ENCODE results near the gene MAPK4.

The MAPK4 gene

DNA sequence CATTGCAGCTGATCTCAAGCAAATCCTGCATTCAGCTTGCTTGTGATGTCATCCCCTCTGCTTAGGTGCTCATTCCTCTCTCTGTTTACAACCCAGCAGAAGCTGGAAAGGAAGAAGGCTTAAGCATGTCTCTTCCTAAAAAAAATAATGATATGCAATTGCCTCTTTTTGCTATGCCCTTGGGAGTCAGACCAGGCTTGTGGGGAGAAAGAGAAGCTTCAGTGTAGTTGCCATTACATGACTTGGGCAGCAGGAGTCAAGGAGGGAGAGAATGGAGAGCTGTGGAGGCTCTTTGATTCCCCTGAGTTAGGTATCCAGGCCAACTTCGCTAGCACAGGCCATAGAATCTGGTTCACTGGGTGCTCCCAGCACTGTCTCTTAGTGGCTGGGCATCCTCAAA, 101.1 kb downstream of the MAPK4 start:
- no peak overlapping the region for H3K4me2 ChIP-seq (ENCODE audit: low read depth, low read length, poor library complexity, severe bottlenecking)
- no peaks in the 10 kb centered on the region for H3K79me2 ChIP-seq (ENCODE audit: insufficient read depth, low read length)
- H3K9me2 ChIP-seq (replicated peaks; ENCODE audit: low read depth, low read length), result no peaks in the 10 kb centered on the region
- H3K4me1 ChIP-seq (ENCODE audit: insufficient read depth, low read length, poor library complexity, severe bottlenecking), result no peaks in the 10 kb centered on the region
- no peak overlapping the region for H2AFZ ChIP-seq (ENCODE audit: low read length)
- no peaks in the 10 kb centered on the region for H4K20me1 ChIP-seq (ENCODE audit: insufficient read depth, low read length, poor library complexity, severe bottlenecking)
- no peak for TF ChIP-seq EZH2phosphoT487 (IDR thresholded peaks at IDR 0.05; ENCODE audit: borderline replicate concordance)
- TF ChIP-seq, protein P1, sequence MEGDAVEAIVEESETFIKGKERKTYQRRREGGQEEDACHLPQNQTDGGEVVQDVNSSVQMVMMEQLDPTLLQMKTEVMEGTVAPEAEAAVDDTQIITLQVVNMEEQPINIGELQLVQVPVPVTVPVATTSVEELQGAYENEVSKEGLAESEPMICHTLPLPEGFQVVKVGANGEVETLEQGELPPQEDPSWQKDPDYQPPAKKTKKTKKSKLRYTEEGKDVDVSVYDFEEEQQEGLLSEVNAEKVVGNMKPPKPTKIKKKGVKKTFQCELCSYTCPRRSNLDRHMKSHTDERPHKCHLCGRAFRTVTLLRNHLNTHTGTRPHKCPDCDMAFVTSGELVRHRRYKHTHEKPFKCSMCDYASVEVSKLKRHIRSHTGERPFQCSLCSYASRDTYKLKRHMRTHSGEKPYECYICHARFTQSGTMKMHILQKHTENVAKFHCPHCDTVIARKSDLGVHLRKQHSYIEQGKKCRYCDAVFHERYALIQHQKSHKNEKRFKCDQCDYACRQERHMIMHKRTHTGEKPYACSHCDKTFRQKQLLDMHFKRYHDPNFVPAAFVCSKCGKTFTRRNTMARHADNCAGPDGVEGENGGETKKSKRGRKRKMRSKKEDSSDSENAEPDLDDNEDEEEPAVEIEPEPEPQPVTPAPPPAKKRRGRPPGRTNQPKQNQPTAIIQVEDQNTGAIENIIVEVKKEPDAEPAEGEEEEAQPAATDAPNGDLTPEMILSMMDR (conservative IDR thresholded peaks at IDR 0.05; ENCODE audit: low read length), result no peak
- no peak overlapping the region for H3K9ac ChIP-seq (ENCODE audit: low read depth, low read length, poor library complexity, severe bottlenecking)
- no peak overlapping the region for H3K4me3 ChIP-seq (ENCODE audit: low read length, poor library complexity, severe bottlenecking)
- no peaks in the 10 kb centered on the region for H3K27me3 ChIP-seq (ENCODE audit: insufficient read depth, low read length, poor library complexity, severe bottlenecking)
- no peaks in the 10 kb centered on the region for H3K36me3 ChIP-seq (ENCODE audit: insufficient read depth, low read length)
- peaks cover 10% of the 10 kb centered on the region; the same call in 1 of the 2 replicates for H3K9me3 ChIP-seq (ENCODE audit: insufficient read depth, low read depth, low read length)
- H3F3A ChIP-seq (ENCODE audit: low read depth), result no peaks in the 10 kb centered on the region

DNA sequence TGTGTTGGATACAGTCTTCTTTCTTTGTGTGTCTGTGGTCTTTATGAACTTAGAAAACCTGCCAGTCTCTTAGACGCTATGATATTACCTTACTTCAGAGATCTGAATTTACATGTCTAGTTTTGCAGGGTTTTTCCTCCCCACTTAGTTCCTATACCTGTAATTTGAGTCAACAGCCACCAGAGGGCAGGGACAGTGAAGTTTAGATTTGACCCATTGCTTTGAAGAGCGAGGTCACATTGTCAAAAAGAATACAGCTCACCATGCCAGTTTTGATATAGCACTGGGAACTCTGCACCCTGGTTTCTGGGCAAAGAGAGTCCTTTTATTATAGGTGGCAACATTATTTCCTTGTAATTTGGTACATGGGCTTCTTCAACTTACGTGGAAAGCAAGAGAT, 102.3 kb downstream of the MAPK4 start:
- no peak overlapping the region for H3K9ac ChIP-seq (ENCODE audit: low read depth, low read length, poor library complexity, severe bottlenecking)
- H3K27me3 ChIP-seq (ENCODE audit: insufficient read depth, low read length, poor library complexity, severe bottlenecking), result no peaks in the 10 kb centered on the region
- H3K4me2 ChIP-seq (ENCODE audit: low read depth, low read length, poor library complexity, severe bottlenecking), result no peak overlapping the region
- H3K79me2 ChIP-seq (ENCODE audit: insufficient read depth, low read length), result no peaks in the 10 kb centered on the region
- no peaks in the 10 kb centered on the region for H3K9me2 ChIP-seq (replicated peaks; ENCODE audit: low read depth, low read length)
- H3K9me3 ChIP-seq (ENCODE audit: insufficient read depth, low read depth, low read length), result peaks cover 4% of the 10 kb centered on the region; the same call in 1 of the 2 replicates
- TF ChIP-seq EZH2phosphoT487 (IDR thresholded peaks at IDR 0.05; ENCODE audit: borderline replicate concordance), result no peak
- TF ChIP-seq, protein P1 (conservative IDR thresholded peaks at IDR 0.05; ENCODE audit: low read length), result peak; percentile 42; the same call in 1 of the 2 replicates
- no peak overlapping the region for H2AFZ ChIP-seq (ENCODE audit: low read length)
- H4K20me1 ChIP-seq (ENCODE audit: insufficient read depth, low read length, poor library complexity, severe bottlenecking), result no peaks in the 10 kb centered on the region
- H3K4me3 ChIP-seq (ENCODE audit: low read length, poor library complexity, severe bottlenecking), result no peak overlapping the region
- H3K4me1 ChIP-seq (ENCODE audit: insufficient read depth, low read length, poor library complexity, severe bottlenecking), result no peaks in the 10 kb centered on the region
- H3K36me3 ChIP-seq (ENCODE audit: insufficient read depth, low read length), result no peaks in the 10 kb centered on the region
- no peaks in the 10 kb centered on the region for H3F3A ChIP-seq (ENCODE audit: low read depth)

DNA sequence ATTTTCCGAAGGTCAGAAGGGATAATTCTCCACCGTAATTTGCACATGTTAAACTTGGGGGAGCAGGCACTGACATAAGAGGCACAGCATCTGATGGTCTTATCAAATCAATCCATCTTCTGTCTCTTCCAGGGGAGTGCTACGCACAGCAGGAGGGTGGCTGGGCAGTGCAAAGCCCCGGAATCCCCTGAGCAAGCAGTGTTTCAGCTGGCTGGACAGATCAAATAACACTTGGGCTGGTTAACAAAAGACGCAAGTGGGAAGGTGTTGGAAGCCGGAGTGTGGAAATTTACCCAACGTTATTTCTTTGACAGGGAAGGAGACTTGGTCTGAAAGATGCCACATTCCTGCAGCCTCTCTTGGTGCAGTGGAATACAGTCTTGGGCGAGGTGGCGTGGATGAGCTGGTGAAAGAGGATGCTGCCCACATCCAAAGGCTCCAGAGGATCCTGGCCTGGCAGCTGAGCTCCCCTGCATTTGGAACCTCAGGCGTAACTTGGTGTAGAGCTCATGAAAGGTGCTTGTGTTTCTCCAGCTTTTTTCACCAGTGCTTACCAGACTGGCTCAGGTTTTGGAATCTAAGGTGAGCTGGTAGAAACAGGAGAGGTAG, 103.0 kb downstream of the MAPK4 start:
- Histone ChIP-seq H3F3A (ENCODE audit: low read depth) (no peaks in the 10 kb centered on the region), H3K4me3 (ENCODE audit: low read length, poor library complexity, severe bottlenecking) (no peak overlapping the region), H3K9me3 (ENCODE audit: insufficient read depth, low read depth, low read length) (peaks cover 4% of the 10 kb centered on the region; the same call in 1 of the 2 replicates), H3K9ac (ENCODE audit: low read depth, low read length, poor library complexity, severe bottlenecking) (no peak overlapping the region), H4K20me1 (ENCODE audit: insufficient read depth, low read length, poor library complexity, severe bottlenecking) (no peaks in the 10 kb centered on the region), H2AFZ (ENCODE audit: low read length) (no peak overlapping the region), H3K9me2 (replicated peaks; ENCODE audit: low read depth, low read length) (no peaks in the 10 kb centered on the region), H3K4me2 (ENCODE audit: low read depth, low read length, poor library complexity, severe bottlenecking) (no peak overlapping the region), H3K36me3 (ENCODE audit: insufficient read depth, low read length) (no peaks in the 10 kb centered on the region), H3K4me1 (ENCODE audit: insufficient read depth, low read length, poor library complexity, severe bottlenecking) (no peaks in the 10 kb centered on the region), H3K27me3 (ENCODE audit: insufficient read depth, low read length, poor library complexity, severe bottlenecking) (no peaks in the 10 kb centered on the region), H3K79me2 (ENCODE audit: insufficient read depth, low read length) (no peaks in the 10 kb centered on the region)
- TF ChIP-seq EZH2phosphoT487 (IDR thresholded peaks at IDR 0.05; ENCODE audit: borderline replicate concordance), result no peak
- TF ChIP-seq, protein P1 (conservative IDR thresholded peaks at IDR 0.05; ENCODE audit: low read length), result no peak
